IPS-18a (cell line): ENCODE results near the gene TTLL10.
A peak's percentile ranks its signal among the peaks of the same experiment; 100 is the strongest.
"Not testable (repeated sequence)": the region's sequence is repeated elsewhere in the genome, so short reads cannot be mapped to it uniquely, and the experiment has no call there.

ENCODE experiments used
- H3K27ac ChIP-seq: one replicate; pipeline ENCODE4 v1.5.1; 2013; ENCODE audit warnings: low read length
- H3K27me3 ChIP-seq: one replicate; pipeline ENCODE4 v1.6.1; 2013; ENCODE audit warnings: mild to moderate bottlenecking, low read length; ENCODE audit not compliant: control insufficient read depth, insufficient read depth
- H3K36me3 ChIP-seq: one replicate; pipeline ENCODE4 v1.6.1; 2013; ENCODE audit warnings: low read depth, low read length; ENCODE audit not compliant: control insufficient read depth
- H3K4me1 ChIP-seq: one replicate; pipeline ENCODE4 v1.6.1; 2013; ENCODE audit warnings: low read depth, low read length; ENCODE audit not compliant: control insufficient read depth
- H3K4me3 ChIP-seq: one replicate; pipeline ENCODE4 v1.5.1; 2013; ENCODE audit warnings: low read length
- H3K9ac ChIP-seq: one replicate; pipeline ENCODE4 v1.6.1; 2013; ENCODE audit warnings: mild to moderate bottlenecking, low read length, moderate library complexity
- H3K9me3 ChIP-seq: one replicate; pipeline ENCODE4 v1.6.1; 2013; ENCODE audit warnings: low read depth, low read length; ENCODE audit not compliant: control insufficient read depth

TTLL10 gene

DNA sequence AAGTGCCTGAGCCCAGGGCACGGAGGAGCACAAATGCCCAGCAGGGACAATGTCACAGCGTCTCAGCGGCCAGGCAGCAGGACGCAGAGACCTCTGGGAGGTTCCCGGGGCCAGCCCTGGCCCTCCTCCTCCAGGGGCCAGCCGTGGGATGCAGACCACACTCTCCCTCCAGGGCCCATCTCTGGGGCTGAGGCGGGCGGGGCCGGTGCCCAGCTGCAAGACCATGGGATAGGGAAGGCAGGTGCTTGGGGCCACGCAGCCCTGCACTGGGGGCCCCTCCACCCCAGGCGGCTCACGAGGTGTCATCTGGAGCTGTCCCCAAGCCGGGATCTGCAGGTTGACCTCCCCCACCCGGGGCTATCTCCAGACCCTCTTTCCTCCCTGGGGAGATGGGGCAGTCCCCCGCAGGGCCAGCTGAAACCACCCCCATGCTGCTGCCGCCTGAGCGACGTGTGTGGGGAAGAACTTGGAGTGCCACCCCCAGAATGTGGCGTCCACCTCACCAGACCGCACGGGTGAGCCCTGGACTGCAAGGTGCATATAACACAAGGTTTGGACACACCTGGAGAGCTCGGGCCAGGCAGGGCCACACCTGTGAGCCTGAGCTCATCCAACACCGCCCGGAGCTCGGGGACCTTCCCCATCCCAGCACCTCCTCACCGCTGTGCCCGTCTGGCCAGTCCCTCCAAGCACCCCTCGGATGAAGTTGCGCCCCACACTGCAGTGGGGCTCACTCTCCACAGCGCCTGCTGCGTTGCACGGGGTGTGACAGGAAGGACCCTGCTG is 4.1 kb upstream of the TTLL10 start:
- H3K4me1 ChIP-seq, result peaks cover 14% of the 10 kb centered on the region
- H3K9ac ChIP-seq, result no peak overlapping the region

GRCh38 chr1:1170215-1171091 is 3.2 kb upstream of the TTLL10 start:
- Histone ChIP-seq H3K27me3 (peaks cover 12% of the 10 kb centered on the region), H3K4me3 (no peak overlapping the region), H3K9ac (no peak overlapping the region), H3K36me3 (no peaks in the 10 kb centered on the region), H3K9me3 (no peaks in the 10 kb centered on the region), H3K4me1 (peaks cover 9% of the 10 kb centered on the region), H3K27ac (no peak overlapping the region)

More for the DNA sequence above, 4.1 kb upstream of the TTLL10 start:
- Histone ChIP-seq H3K4me3 (no peak overlapping the region), H3K27me3 (peaks cover 6% of the 10 kb centered on the region), H3K36me3 (no peaks in the 10 kb centered on the region), H3K27ac (no peak overlapping the region), H3K9me3 (no peaks in the 10 kb centered on the region)

DNA sequence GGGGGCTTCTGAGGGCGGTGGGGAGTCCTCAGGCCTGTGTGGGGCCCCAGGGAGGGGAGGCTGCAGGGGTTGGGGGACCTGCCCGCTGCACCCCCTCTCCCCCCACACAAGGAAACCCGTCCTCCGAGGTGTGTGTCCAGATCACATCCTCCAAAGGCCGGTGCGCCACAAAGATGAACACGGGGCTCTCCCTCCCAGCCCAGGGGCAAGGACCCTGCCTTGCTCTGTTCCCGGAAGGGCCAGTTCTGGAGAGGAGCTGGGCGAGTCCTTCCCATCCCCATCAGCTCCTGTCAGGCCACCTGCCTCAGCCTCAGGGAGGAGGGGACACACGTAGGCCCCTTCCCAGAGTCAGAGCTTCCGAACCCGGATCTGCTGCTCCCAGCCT is 2.5 kb upstream of the TTLL10 start:
- H3K27ac ChIP-seq, result no peak overlapping the region
- no peak overlapping the region for H3K9ac ChIP-seq
- H3K36me3 ChIP-seq, result no peaks in the 10 kb centered on the region
- no peaks in the 10 kb centered on the region for H3K9me3 ChIP-seq
- peaks cover 9% of the 10 kb centered on the region for H3K4me1 ChIP-seq
- peaks cover 19% of the 10 kb centered on the region for H3K27me3 ChIP-seq
- H3K4me3 ChIP-seq, result no peak overlapping the region

GRCh38 chr1:1171546-1172340 is 1.9 kb upstream of the TTLL10 start:
- Histone ChIP-seq H3K9ac (no peak overlapping the region), H3K27ac (no peak overlapping the region), H3K27me3 (peaks cover 25% of the 10 kb centered on the region), H3K36me3 (no peaks in the 10 kb centered on the region), H3K9me3 (no peaks in the 10 kb centered on the region), H3K4me3 (no peak overlapping the region), H3K4me1 (peaks cover 12% of the 10 kb centered on the region)

GRCh38 chr1:1173061-1173792 is 453 bp upstream of the TTLL10 start:
- no peaks in the 10 kb centered on the region for H3K36me3 ChIP-seq
- H3K4me3 ChIP-seq, result peak overlapping the region; percentile 30
- H3K27ac ChIP-seq, result no peak overlapping the region
- peaks cover 16% of the 10 kb centered on the region for H3K4me1 ChIP-seq
- peaks cover 29% of the 10 kb centered on the region for H3K27me3 ChIP-seq
- H3K9ac ChIP-seq, result no peak overlapping the region
- no peaks in the 10 kb centered on the region for H3K9me3 ChIP-seq

DNA sequence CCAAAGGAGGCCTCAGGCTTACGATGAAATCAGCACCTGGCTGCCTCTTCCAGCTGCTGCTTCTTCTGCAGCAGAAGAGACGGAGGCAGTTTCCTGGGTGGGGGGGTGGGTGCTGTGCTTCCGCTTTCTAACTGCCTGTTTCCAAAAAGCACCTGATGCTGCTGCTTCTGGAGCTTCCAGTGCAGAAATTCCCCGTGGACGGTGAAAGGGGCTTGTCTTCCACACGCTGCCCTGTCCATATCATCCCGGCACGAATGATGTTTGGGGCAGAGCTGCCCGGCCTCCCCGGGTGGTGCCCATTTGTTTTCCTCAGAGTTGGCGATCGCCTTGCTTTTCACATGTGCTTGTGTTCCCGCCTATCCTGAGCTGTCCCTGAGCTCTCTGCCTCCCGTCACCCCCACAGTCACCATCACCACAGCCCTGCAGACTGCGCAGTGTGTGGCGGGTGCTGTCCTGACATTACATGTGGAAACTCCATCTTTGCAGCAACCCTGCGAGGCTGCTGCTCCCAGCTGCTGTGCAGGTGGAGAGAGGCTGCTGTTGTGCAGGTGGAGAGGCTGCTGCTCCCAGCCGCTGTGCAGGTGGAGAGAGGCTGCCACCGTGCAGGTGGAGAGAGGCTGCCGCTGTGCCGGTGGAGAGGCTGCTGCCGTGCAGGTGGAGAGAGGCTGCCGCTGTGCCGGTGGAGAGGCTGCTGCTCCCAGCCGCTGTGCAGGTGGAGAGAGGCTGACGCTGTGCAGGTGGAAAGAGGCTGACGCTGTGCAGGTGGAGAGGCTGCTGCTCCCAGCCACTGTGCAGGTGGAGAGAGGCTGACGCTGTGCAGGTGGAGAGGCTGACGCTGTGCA is 1.8 kb downstream of the TTLL10 start:
- Histone ChIP-seq H3K27ac (no peak overlapping the region), H3K36me3 (no peaks in the 10 kb centered on the region)

DNA sequence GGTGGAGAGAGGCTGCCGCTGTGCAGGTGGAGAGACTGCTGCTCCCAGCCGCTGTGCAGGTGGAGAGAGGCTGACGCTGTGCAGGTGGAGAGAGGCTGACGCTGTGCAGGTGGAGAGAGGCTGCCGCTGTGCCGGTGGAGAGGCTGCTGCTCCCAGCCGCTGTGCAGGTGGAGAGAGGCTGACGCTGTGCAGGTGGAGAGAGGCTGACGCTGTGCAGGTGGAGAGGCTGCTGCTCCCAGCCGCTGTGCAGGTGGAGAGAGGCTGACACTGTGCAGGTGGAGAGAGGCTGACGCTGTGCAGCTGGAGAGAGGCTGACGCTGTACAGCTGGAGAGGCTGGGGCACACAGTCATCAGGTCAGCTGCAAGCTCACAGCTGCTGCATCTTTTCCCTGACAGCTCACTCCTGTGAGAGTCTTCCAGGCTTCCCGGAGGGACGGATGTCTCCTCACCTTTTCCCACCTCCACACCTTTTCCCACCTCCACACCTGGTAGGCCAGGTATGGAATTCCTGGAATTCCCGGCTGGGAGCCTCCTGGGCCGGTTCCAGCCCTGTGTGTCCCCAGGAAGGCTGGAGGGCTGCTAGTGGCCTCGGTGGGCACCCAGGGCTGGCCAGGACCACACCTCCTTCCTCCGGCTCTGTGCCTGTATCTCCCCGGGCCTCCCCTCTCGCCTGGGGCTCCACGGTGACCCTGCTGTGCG is 2.5 kb downstream of the TTLL10 start:
- peaks cover 29% of the 10 kb centered on the region for H3K27me3 ChIP-seq
- H3K36me3 ChIP-seq, H3K27ac ChIP-seq, H3K4me3 ChIP-seq, H3K9ac ChIP-seq, H3K9me3 ChIP-seq: not testable (repeated sequence)
- H3K4me1 ChIP-seq, result peaks cover 11% of the 10 kb centered on the region

More for the DNA sequence above, 1.8 kb downstream of the TTLL10 start:
- Histone ChIP-seq H3K27me3 (peaks cover 29% of the 10 kb centered on the region), H3K4me3 (no peak overlapping the region), H3K9ac (no peak overlapping the region), H3K4me1 (peaks cover 11% of the 10 kb centered on the region), H3K9me3 (no peaks in the 10 kb centered on the region)

DNA sequence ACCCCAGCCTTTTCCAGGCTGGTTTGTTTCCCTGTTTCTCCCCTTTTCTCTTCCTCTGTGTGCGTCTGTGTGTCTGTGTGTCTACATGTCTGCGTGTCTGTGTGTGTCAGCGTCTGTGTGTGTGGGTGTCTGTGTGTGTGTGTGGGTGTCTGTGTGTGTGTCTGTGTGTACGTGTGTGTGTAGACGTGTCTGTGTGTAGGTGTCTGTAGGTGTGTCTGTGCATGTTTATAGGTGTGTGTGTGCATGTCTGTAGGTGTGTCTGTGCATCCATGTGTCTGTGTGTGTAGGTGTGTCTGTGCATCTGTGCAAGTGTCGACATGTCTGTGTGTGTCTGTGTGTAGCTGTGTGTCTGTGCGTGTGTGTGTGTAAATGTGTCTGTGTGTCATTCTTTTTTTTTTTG is 3.3 kb downstream of the TTLL10 start:
- no peak overlapping the region for H3K9ac ChIP-seq
- no peaks in the 10 kb centered on the region for H3K36me3 ChIP-seq
- peaks cover 11% of the 10 kb centered on the region for H3K4me1 ChIP-seq
- no peak overlapping the region for H3K4me3 ChIP-seq
- H3K27me3 ChIP-seq, result peaks cover 29% of the 10 kb centered on the region
- no peak overlapping the region for H3K27ac ChIP-seq
- no peaks in the 10 kb centered on the region for H3K9me3 ChIP-seq

GRCh38 chr1:1177452-1178206 is 3.9 kb downstream of the TTLL10 start:
- H3K4me1 ChIP-seq, result peaks cover 11% of the 10 kb centered on the region
- peaks cover 29% of the 10 kb centered on the region for H3K27me3 ChIP-seq
- H3K36me3 ChIP-seq, result no peaks in the 10 kb centered on the region
- no peak overlapping the region for H3K4me3 ChIP-seq
- H3K9me3 ChIP-seq, result no peaks in the 10 kb centered on the region
- no peak overlapping the region for H3K27ac ChIP-seq
- no peak overlapping the region for H3K9ac ChIP-seq
